MM.1S (cell line): ENCODE data around the gene BDP1.
"Not testable (repeated sequence)": the region's sequence is repeated elsewhere in the genome, so short reads cannot be mapped to it uniquely, and the experiment has no call there.

Experiments
- DNase-seq: peaks from one replicate; pipeline ENCODE4 v3.0.0-alpha.2; 2015
- H2AFZ ChIP-seq: fragments of 300-600 bp; sonication (generic); 2 replicates; pipeline ENCODE4 v1.6.0; 2016; ENCODE audit warnings: antibody characterized with exemption, low read length
- H3F3A ChIP-seq: fragments of 300-600 bp; sonication (generic); 2 replicates; pipeline ENCODE4 v1.6.1; 2016; ENCODE audit warnings: mild to moderate bottlenecking, antibody characterized with exemption, low read length, moderate library complexity, mixed read lengths; ENCODE audit not compliant: insufficient read depth
- H3K27ac ChIP-seq: fragments of 300-600 bp; sonication (generic); 2 replicates; pipeline ENCODE4 v1.5.1; 2016; ENCODE audit warnings: mild to moderate bottlenecking, low read length
- H3K27me3 ChIP-seq: fragments of 300-600 bp; sonication (generic); replicated peaks from 2 replicates; pipeline ENCODE4 v1.6.0; 2016; ENCODE audit warnings: low read length; ENCODE audit not compliant: insufficient read depth
- H3K36me3 ChIP-seq: fragments of 300-600 bp; sonication (generic); replicated peaks from 2 replicates; pipeline ENCODE4 v1.6.1; 2016; ENCODE audit warnings: mild to moderate bottlenecking, low read length, mixed read lengths; ENCODE audit not compliant: insufficient read depth
- H3K4me1 ChIP-seq: fragments of 300-600 bp; sonication (generic); 2 replicates; pipeline ENCODE4 v1.6.1; 2016; ENCODE audit warnings: low read length, mixed read lengths
- H3K4me2 ChIP-seq: fragments of 300-600 bp; sonication (generic); 2 replicates; pipeline ENCODE4 v1.6.0; 2016; ENCODE audit warnings: low read depth, low read length
- H3K4me3 ChIP-seq: fragments of 300-600 bp; sonication (generic); 2 replicates; pipeline ENCODE4 v1.5.1; 2016; ENCODE audit warnings: low read length, mixed read lengths
- H3K79me2 ChIP-seq: fragments of 300-600 bp; sonication (generic); 2 replicates; pipeline ENCODE4 v1.6.1; 2016; ENCODE audit warnings: mixed run types, low read length, mixed read lengths
- H3K9ac ChIP-seq: fragments of 300-600 bp; sonication (generic); 2 replicates; pipeline ENCODE4 v1.6.1; 2016; ENCODE audit warnings: low read length, mixed read lengths
- H3K9me2 ChIP-seq: fragments of 300-600 bp; sonication (generic); replicated peaks from 2 replicates; pipeline ENCODE4 v1.6.1; 2016; ENCODE audit warnings: mild to moderate bottlenecking, low read length, mixed read lengths; ENCODE audit not compliant: insufficient read depth
- H3K9me3 ChIP-seq: fragments of 300-600 bp; sonication (generic); replicated peaks from 2 replicates; pipeline ENCODE4 v1.6.1; 2016; ENCODE audit warnings: mild to moderate bottlenecking, low read length, mixed read lengths; ENCODE audit not compliant: insufficient read depth
- H4K20me1 ChIP-seq: fragments of 300-600 bp; sonication (generic); 2 replicates; pipeline ENCODE4 v1.6.1; 2016; ENCODE audit warnings: mild to moderate bottlenecking, low read length, moderate library complexity, mixed read lengths; ENCODE audit not compliant: insufficient read depth
- EZH2 ChIP-seq: fragments of 300-600 bp; sonication (generic); optimal IDR thresholded peaks from 2 replicates; pipeline ENCODE3; 2017; ENCODE audit warnings: low read depth, mild to moderate bottlenecking, antibody characterized with exemption, low read length, mixed read lengths
- EZH2phosphoT487 ChIP-seq: fragments of 300-600 bp; sonication (generic); IDR thresholded peaks from 2 replicates; pipeline ENCODE4 v1.6.1; 2018; ENCODE audit warnings: antibody characterized with exemption, low read length
- TF ChIP-seq, protein P1 (sequence below): fragments of 300-600 bp; sonication (generic); IDR thresholded peaks from 2 replicates; pipeline ENCODE4 v1.5.1; 2016; ENCODE audit warnings: antibody characterized with exemption, low read length, mixed read lengths

BDP1 gene

DNA sequence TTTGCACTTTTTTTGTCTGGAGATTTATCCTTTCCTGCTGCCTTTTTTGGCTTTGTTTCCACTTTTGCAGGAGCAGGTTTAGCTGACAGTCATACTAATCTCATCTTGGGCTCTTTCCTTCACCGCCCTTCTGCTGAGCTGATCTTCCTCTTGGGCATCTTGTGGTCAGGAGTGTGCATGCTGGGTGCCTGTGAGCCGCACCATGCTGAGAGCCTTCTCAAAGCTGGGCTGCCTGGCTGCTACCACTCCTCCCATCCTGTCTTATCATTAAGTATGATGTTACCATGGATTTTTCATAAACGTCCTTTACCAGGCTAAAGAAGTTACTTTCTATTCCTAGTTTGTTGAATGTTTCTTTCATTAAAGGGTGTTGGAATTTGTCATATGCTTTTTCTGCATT, 82.2 kb downstream of the BDP1 start:
- no peak for TF ChIP-seq EZH2
- TF ChIP-seq, protein P1, sequence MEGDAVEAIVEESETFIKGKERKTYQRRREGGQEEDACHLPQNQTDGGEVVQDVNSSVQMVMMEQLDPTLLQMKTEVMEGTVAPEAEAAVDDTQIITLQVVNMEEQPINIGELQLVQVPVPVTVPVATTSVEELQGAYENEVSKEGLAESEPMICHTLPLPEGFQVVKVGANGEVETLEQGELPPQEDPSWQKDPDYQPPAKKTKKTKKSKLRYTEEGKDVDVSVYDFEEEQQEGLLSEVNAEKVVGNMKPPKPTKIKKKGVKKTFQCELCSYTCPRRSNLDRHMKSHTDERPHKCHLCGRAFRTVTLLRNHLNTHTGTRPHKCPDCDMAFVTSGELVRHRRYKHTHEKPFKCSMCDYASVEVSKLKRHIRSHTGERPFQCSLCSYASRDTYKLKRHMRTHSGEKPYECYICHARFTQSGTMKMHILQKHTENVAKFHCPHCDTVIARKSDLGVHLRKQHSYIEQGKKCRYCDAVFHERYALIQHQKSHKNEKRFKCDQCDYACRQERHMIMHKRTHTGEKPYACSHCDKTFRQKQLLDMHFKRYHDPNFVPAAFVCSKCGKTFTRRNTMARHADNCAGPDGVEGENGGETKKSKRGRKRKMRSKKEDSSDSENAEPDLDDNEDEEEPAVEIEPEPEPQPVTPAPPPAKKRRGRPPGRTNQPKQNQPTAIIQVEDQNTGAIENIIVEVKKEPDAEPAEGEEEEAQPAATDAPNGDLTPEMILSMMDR: no peak
- no peak for TF ChIP-seq EZH2phosphoT487
- Histone ChIP-seq H3K4me1 (no peaks in the 10 kb centered on the region), H3K27me3 (no peaks in the 10 kb centered on the region), H3K4me2 (no peak overlapping the region), H3F3A (no peaks in the 10 kb centered on the region), H4K20me1 (no peaks in the 10 kb centered on the region), H3K9me3 (no peaks in the 10 kb centered on the region), H3K79me2 (no peaks in the 10 kb centered on the region), H3K4me3 (no peak overlapping the region), H3K9ac (no peak overlapping the region), H3K36me3 (peaks cover 23% of the 10 kb centered on the region), H3K9me2 (no peaks in the 10 kb centered on the region), H2AFZ (no peak overlapping the region), H3K27ac (no peak overlapping the region)
- no peak for DNase-seq

GRCh38 chr5:71550885-71551284, 95.4 kb downstream of the BDP1 start:
- H3K79me2 ChIP-seq, H2AFZ ChIP-seq, DNase-seq, H3K4me3 ChIP-seq, H3K9ac ChIP-seq, H3K27me3 ChIP-seq, H3K4me2 ChIP-seq, H3K36me3 ChIP-seq, H4K20me1 ChIP-seq, H3F3A ChIP-seq, H3K27ac ChIP-seq, H3K9me2 ChIP-seq, H3K9me3 ChIP-seq, H3K4me1 ChIP-seq: not testable (repeated sequence)

DNA sequence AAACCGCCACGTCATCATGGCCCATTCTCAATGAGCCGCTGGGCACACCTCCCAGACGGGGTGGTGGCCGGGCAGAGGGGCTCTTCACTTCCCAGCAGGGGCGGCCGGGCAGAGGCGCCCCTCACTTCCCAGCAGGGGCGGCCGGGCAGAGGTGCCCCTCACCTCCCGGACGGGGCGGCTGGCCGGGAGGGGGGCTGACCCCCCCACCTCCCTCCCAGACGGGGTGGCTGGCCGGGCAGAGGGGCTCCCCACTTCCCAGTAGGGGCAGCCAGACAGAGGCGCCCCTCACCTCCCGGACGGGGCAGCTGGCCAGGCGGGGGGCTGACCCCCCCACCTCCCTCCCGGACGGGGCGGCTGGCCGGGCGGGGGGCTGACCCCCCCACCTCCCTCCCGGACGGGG, 96.1 kb downstream of the BDP1 start:
- H3K79me2 ChIP-seq, DNase-seq, H3K9ac ChIP-seq, H3K4me2 ChIP-seq, H2AFZ ChIP-seq, H3K27ac ChIP-seq, H3K36me3 ChIP-seq, H3K9me3 ChIP-seq, H3K9me2 ChIP-seq, H3K4me1 ChIP-seq, H3F3A ChIP-seq, H3K27me3 ChIP-seq, H3K4me3 ChIP-seq, H4K20me1 ChIP-seq: not testable (repeated sequence)

DNA sequence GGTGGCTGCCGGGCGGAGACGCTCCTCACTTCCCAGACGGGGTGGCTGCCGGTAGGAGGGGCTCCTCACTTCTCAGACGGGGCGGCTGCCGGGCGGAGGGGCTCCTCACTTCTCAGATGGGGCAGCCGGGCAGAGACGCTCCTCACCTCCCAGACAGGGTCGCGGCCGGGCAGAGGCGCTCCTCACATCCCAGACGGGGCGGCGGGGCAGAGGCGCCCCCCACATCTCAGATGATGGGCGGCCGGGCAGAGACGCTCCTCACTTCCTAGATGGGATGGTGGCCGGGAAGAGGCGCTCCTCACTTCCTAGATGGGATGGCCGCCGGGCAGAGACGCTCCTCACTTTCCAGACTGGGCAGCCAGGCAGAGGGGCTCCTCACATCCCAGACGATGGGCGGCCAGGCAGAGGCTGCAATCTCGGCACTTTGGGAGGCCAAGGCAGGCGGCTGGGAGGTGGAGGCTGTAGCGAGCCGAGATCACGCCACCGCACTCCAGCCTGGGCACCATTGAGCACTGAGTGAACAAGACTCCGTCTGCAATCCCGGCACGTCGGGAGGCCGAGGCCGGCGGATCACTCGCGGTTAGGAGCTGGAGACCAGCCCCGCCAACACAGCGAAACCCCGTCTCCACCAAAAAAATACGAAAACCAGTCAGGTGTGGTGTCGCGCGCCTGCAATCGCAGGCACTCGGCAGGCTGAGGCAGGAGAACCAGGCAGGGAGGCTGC, 96.7 kb downstream of the BDP1 start:
- DNase-seq, H3K4me3 ChIP-seq, H3K36me3 ChIP-seq, H3K9ac ChIP-seq, H3K27ac ChIP-seq, H3K79me2 ChIP-seq, H3K4me1 ChIP-seq, H3F3A ChIP-seq, H2AFZ ChIP-seq, H3K27me3 ChIP-seq, H3K9me2 ChIP-seq, H3K9me3 ChIP-seq, H4K20me1 ChIP-seq, H3K4me2 ChIP-seq: not testable (repeated sequence)

GRCh38 chr5:71563161-71563560, 107.7 kb downstream of the BDP1 start:
- Histone ChIP-seq H3K4me2 (no peak overlapping the region), H3K9ac (no peak overlapping the region), H4K20me1 (no peaks in the 10 kb centered on the region), H3K9me2 (no peaks in the 10 kb centered on the region), H2AFZ (no peak overlapping the region), H3F3A (no peaks in the 10 kb centered on the region), H3K79me2 (no peaks in the 10 kb centered on the region), H3K27ac (no peak overlapping the region), H3K4me1 (no peaks in the 10 kb centered on the region), H3K9me3 (no peaks in the 10 kb centered on the region), H3K27me3 (no peaks in the 10 kb centered on the region), H3K4me3 (no peak overlapping the region), H3K36me3 (no peaks in the 10 kb centered on the region)
- no peak for DNase-seq
- no peak for TF ChIP-seq EZH2phosphoT487
- TF ChIP-seq EZH2: no peak
- TF ChIP-seq, protein P1: no peak
